Peyer's patch (tissue), 4 donors: ENCODE data around the gene LSMEM2. TPM values are rescaled to one million over a fixed set of nuclear protein-coding genes. Genes with fewer than 3 reads are reported as not detected.

Experiments
- DNase-seq, 3 donors: peaks; one replicate each; pipeline ENCODE4 v3.0.0-alpha.2; 2017 to 2019
- H3K27ac ChIP-seq, 4 donors: fragments of 200-600 bp; sonication (generic); one replicate each; pipeline ENCODE4 v1.5.1; 2016 to 2019
- H3K27me3 ChIP-seq, 2 donors: fragments of 200-600 bp; sonication (generic); one replicate each; pipeline ENCODE4 v1.5.1; 2019
- H3K36me3 ChIP-seq, 3 donors: fragments of 200-600 bp; sonication (generic); one replicate each; pipeline ENCODE4 v1.5.1; 2016 to 2019
- H3K4me1 ChIP-seq, 4 donors: fragments of 200-600 bp; sonication (generic); one replicate each; pipeline ENCODE4 v1.5.1; 2016 to 2019
- H3K4me3 ChIP-seq, 4 donors: fragments of 200-600 bp; sonication (generic); 1 replicate in 3 of 4; 2 replicates in 1 of 4; pipeline ENCODE4 v1.5.1; 2016 to 2019; ENCODE audit warnings: mild to moderate bottlenecking in 1 of 4
- H3K9me3 ChIP-seq, 4 donors: fragments of 200-600 bp; sonication (generic); one replicate each; pipeline ENCODE4 v1.5.1; 2016 to 2019; ENCODE audit warnings: mild to moderate bottlenecking in 1 of 4
- POLR2A ChIP-seq, 2 donors: fragments of 450-650 bp; IDR thresholded peaks; one replicate each; pipeline ENCODE4 v1.5.1; 2017; ENCODE audit warnings: antibody characterized with exemption in 2 of 2, mild to moderate bottlenecking in 2 of 2, moderate library complexity in 2 of 2
- total RNA-seq, 4 donors: library from RNA; depleted of rRNA; stranded (reverse); fragments of >200 nt; gene quantifications; one replicate each; pipeline ENCODE4 v1.1.0, GENCODE V29; 2016
- TF ChIP-seq, protein P1 (sequence below), 6 experiments: fragments of 450-650 bp in 4 of 6; fragments of 200-600 bp in 2 of 6; sonication (generic) in 1 of 6; IDR thresholded peaks; one replicate each; pipeline ENCODE4 v1.5.1; 2017 to 2019; ENCODE audit warnings: antibody characterized with exemption in 6 of 6, mild to moderate bottlenecking in 3 of 6, moderate library complexity in 1 of 6

LSMEM2 gene
- total RNA-seq, 4 donors from 2014 or later, result not detected

DNA sequence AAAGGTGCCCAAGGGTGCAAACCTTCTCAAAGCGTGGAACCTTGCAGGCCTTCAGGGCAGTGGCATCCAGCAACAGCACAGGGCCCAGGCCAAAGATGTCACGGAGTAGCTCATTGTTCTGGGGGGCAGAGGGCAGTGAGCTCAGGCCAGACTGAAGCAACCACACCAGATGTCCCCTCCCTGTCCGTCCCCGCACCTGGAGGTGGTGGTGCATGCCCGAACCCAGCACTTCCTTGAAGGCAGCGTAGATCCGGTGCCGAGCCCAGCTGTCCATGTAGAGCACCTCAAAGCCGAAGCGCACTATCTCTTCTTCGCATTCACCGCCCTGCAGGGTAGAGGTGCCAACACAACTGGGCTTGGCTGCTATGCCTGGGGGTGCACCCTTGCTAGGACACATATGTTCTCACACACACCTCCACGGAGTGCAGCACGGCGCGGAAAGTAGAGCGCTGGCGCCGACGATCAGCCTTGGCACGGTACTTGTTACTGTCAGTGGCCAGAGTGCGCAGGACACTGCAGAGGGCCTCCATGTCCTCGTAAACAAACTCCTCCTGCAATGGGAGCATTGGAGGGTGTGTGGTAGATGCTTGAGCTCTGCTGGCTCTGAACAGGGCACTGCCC is 9.6 kb downstream of the LSMEM2 start:
- Histone ChIP-seq H3K27me3 (no peaks in the 10 kb centered on the region), H3K36me3 (peaks cover 0 to 38% (median 0%) of the 10 kb centered on the region in 3 donors), H3K27ac (no peak overlapping the region), H3K4me1 (peaks cover 0 to 15% (median 9%) of the 10 kb centered on the region in 4 donors), H3K9me3 (no peaks in the 10 kb centered on the region), H3K4me3 (no peak overlapping the region)
- DNase-seq, result no peak
- no peak for TF ChIP-seq POLR2A (IDR thresholded peaks at IDR 0.05)
- TF ChIP-seq, protein P1, sequence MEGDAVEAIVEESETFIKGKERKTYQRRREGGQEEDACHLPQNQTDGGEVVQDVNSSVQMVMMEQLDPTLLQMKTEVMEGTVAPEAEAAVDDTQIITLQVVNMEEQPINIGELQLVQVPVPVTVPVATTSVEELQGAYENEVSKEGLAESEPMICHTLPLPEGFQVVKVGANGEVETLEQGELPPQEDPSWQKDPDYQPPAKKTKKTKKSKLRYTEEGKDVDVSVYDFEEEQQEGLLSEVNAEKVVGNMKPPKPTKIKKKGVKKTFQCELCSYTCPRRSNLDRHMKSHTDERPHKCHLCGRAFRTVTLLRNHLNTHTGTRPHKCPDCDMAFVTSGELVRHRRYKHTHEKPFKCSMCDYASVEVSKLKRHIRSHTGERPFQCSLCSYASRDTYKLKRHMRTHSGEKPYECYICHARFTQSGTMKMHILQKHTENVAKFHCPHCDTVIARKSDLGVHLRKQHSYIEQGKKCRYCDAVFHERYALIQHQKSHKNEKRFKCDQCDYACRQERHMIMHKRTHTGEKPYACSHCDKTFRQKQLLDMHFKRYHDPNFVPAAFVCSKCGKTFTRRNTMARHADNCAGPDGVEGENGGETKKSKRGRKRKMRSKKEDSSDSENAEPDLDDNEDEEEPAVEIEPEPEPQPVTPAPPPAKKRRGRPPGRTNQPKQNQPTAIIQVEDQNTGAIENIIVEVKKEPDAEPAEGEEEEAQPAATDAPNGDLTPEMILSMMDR (IDR thresholded peaks at IDR 0.05), result no peak

DNA sequence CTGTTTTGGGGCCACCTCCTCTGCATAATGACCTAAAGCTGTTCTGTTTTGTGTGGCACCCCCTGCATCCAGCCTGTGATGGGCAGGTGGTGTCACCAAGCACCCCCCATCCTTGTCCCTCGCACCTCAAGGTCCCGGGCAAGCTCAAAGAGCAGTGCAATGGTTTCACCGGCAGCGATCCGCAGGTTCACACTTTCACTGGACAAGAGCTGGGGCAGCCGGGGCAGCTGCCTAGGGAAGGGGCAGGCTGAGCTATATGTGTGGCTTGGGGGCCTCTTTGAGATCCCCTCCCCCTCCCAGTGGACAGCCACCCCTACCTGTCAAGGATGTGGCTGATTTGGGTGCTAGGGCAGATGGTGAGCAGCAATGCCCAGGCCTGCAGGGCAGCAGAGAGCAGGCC is 10.2 kb downstream of the LSMEM2 start:
- no peak for DNase-seq
- Histone ChIP-seq H3K27ac (no peak overlapping the region), H3K4me3 (no peak overlapping the region), H3K9me3 (no peaks in the 10 kb centered on the region), H3K27me3 (no peaks in the 10 kb centered on the region), H3K36me3 (peaks cover 0 to 38% (median 0%) of the 10 kb centered on the region in 3 donors), H3K4me1 (peaks cover 0 to 15% (median 9%) of the 10 kb centered on the region in 4 donors)
- TF ChIP-seq POLR2A (IDR thresholded peaks at IDR 0.05), result no peak
- TF ChIP-seq, protein P1 (IDR thresholded peaks at IDR 0.05), result no peak

- Histone ChIP-seq H3K4me3 (no peak overlapping the region), H3K9me3 (no peaks in the 10 kb centered on the region), H3K27me3 (no peaks in the 10 kb centered on the region), H3K4me1 (peaks cover 0 to 15% (median 9%) of the 10 kb centered on the region in 4 donors), H3K27ac (peak overlapping the region in 2 of 4 donors; percentile 72 to 85), H3K36me3 (peaks cover 0 to 38% (median 0%) of the 10 kb centered on the region in 3 donors)
- DNase-seq, result peak in 2 of 3 donors; percentile 53 to 54
- no peak for TF ChIP-seq POLR2A (IDR thresholded peaks at IDR 0.05)
- TF ChIP-seq, protein P1 (IDR thresholded peaks at IDR 0.05), result no peak
Observed at GRCh38 chr3:50290161-50290641, 11.3 kb downstream of the LSMEM2 start.

DNA sequence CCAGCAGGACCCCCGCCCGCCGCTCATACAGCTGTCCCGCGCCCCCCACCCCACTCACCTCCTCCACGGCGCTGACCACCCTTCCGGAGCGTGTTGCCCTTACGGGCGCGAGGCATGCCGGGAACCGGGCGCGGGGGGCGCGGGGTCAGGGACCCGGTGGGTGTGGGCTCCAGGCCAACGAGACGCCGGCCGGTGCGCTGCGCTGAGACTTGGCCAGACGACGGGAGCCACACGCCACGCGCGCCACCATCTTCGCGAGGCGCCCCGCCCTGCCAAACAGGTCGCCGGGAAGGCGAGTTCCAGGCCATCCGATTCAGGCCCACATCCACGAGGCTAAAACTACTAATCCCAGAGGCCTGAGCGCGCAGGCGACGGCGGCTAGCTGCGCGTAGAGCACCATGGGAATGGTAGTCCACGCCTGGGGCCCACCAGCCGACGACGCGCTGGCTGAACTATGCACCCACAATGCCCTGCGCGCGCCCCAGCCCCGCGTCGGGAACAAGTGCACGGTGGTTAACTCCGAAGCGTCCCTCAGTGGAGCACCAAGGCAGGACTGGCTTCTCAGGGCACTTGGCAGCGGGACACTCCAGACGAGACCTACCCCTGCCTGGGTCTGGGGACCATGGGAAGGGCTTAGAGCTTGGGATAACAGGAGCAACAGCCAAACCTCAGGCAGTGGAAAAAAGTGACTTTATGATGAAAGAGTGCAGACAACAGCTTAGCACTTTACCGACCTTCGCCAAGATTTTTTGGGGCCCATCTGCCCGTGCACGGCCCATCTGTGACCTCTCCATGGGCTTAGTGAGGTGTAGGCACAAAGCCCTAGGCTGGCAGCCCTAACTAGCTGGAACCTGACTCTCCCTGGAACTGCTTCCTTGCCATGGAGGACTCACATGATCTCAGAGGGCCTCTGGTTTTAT is 13.5 kb downstream of the LSMEM2 start, which contains the start of gene IFRD2:
Gene IFRD2 (minus strand): TSS at position 271 of the 920 bp plus-strand sequence. CDS start 155 bp downstream, at position 116.
- Histone ChIP-seq H3K36me3 (peaks cover 0 to 33% (median 0%) of the 10 kb centered on the region in 3 donors), H3K27me3 (no peaks in the 10 kb centered on the region), H3K9me3 (no peaks in the 10 kb centered on the region), H3K4me1 (peaks cover 0 to 18% (median 9%) of the 10 kb centered on the region in 4 donors), H3K27ac (peak within 1 kb of the TSS; percentile 79 to 89 (median 83)), H3K4me3 (peak within 1 kb of the TSS; percentile 85 to 99 (median 95))
- TF ChIP-seq, protein P1 (IDR thresholded peaks at IDR 0.05), result no peak
- peak; percentile 49 to 59 for TF ChIP-seq POLR2A (IDR thresholded peaks at IDR 0.05)
- DNase-seq, result peak; percentile 96 to 99 (median 97)

DNA sequence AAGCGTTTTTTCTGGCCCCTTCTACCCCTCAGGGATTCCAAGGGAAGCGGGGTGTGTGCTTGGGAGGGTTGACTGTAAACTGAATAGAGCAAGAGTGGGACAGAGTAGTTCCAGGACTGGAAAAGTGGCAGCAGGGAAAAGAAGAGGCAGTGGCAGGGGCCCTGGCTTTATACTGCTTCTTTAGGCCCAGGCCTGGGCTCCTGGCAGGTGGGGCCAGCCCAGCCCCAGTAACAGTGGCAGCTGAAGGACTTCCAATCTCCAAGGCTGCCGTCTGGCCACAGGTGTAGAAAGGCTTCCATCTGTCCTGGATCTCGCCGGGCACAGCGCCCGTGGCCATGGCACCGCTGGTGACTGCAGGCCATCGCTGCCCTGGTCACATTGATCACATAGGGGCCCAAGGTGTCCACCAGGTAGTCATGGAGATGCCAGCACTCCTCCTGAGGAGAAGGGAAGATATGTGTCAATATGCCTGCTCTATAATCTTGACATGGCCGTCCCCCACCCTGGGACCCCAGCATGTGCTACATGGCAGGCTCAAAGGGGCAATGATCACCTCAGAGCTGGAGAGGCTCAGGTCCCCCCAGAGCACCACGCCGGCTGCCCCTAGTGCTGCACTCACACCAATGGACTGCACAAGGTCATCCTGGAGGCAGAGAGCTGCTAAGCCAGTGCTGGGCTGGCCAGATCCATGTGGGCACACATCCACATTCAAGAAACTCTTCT is 14.4 kb downstream of the LSMEM2 start:
- H3K9me3 ChIP-seq, result no peaks in the 10 kb centered on the region
- peaks cover 0 to 27% (median 12%) of the 10 kb centered on the region in 4 donors for H3K4me1 ChIP-seq
- H3K27me3 ChIP-seq, result no peaks in the 10 kb centered on the region
- H3K27ac ChIP-seq, result peak overlapping the region; percentile 77 to 85 (median 80)
- peaks cover 0 to 25% (median 0%) of the 10 kb centered on the region in 3 donors for H3K36me3 ChIP-seq
- H3K4me3 ChIP-seq, result peak overlapping the region in 2 of 4 donors; percentile 93 to 97
- peak in 1 of 3 donors; percentile 49 for DNase-seq
- TF ChIP-seq POLR2A (IDR thresholded peaks at IDR 0.05), result no peak
- TF ChIP-seq, protein P1 (IDR thresholded peaks at IDR 0.05), result no peak
